ENCODE results near the gene KLK3. TPM values are rescaled to one million over a fixed set of nuclear protein-coding genes. Genes with fewer than 3 reads are reported as not detected.
"Not testable (repeated sequence)": the region's sequence is repeated elsewhere in the genome, so short reads cannot be mapped to it uniquely, and the experiment has no call there.

Gene KLK3
- not detected for total RNA-seq

GRCh38 chr19:50854636-50855410, at the start of gene KLK3:
Gene KLK3 (plus strand): TSS chr19:50854915. CDS start chr19:50854956, 41 bp downstream.
- DNase-seq, result no peak

DNA sequence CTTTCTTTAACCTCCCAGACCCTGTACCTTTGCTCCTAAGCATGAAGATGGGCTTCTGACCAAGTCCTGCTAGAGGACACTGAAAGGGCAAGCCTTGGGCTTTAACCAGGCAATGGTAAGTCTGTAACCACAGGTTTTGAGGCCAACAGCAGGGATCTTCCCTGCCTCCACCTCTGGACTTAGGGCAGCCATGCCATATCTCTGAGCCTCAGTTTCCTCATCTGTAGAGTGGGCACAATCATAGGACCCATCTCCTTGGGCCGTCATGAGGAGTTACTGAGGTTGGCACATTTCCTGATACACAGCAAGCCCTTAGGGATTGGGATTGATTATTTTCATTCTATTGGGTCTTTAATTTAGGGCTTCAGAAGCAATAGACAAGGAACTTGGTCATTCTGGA, 45.9 kb upstream of the KLK3 start:
- no peak for DNase-seq

DNA sequence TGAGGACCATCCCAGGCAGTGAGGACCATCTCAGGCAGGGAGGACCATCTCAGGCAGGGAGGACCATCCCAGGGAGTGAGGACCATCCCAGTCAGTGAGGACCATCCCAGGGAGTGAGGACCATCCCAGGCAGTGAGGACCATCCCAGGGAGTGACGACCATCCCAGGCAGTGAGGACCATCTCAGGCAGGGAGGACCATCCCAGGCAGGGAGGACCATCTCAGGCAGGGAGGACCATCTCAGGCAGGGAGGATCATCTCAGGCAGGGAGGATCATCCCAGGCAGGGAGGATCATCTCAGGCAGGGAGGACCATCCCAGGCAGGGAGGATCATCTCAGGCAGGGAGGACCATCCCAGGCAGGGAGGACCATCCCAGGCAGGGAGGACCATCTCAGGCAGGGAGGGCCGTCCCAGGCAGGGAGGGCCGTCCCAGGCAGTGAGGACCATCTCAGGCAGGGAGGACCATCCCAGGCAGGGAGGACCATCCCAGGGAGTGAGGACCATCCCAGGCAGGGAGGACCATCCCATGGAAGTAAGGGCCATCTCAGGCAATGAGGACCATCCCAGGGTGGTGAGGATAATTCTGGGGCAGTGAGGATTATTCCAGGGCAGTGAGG, 43.0 kb upstream of the KLK3 start:
- not testable (repeated sequence) for DNase-seq

DNA sequence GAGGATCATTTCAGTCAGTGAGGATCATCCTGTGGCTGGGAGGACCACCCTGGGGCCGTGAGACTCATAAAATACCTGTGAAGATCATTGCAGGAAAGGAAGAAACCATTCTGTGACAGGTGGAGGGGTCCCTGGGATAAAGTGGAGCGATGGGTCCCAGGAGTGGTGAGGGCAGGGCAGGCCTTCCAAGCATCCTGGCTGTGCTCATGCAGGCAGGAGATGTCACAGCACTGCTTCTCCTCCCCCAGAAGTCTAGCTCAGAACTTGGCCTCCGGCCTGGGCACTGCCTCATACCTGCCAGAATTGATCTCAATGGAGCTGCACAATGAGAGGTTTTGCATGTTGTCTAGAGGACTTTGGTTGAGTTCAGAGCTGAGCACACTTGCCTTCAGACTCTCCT, 42.2 kb upstream of the KLK3 start:
- DNase-seq, result no peak

DNA sequence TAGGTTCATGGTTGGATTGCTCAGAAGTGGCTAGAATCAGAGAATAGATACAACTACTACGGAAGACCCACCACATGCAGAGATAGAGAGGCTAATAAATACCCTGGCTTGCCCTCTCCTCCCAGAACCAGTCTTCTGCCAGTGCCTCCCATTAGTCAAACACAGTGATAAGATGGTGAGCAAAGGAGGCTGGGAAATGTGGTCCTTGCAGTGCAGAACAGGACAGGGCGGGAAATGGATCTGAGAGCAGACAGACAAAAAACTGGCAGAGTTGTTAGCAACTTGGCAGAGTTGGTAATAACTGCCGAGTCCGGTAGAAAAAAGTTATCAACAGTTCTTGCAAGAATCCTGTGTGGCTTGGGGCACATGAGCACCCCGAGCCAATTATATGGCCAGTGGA, 39.8 kb upstream of the KLK3 start:
- DNase-seq, result no peak

DNA sequence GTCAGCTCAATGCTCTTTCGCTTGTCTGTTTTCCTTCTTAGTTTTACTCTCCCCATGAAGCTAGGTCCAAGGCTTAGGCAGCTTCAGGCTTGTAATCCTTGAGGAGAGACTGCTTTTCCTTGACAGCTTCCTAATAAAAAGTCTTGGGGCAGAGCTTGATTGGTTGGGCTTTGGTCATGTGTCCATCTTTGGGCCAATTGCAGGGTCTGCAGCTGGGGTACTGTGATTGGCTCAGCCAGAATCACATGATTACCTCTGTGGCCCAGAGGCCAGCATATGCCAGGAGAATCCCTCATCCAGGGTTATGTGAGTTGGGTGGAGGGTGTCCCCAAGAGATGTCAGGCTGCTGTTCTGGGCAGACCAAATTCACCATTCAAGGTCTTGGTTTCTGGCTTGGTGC, 39.3 kb upstream of the KLK3 start:
- no peak for DNase-seq

DNA sequence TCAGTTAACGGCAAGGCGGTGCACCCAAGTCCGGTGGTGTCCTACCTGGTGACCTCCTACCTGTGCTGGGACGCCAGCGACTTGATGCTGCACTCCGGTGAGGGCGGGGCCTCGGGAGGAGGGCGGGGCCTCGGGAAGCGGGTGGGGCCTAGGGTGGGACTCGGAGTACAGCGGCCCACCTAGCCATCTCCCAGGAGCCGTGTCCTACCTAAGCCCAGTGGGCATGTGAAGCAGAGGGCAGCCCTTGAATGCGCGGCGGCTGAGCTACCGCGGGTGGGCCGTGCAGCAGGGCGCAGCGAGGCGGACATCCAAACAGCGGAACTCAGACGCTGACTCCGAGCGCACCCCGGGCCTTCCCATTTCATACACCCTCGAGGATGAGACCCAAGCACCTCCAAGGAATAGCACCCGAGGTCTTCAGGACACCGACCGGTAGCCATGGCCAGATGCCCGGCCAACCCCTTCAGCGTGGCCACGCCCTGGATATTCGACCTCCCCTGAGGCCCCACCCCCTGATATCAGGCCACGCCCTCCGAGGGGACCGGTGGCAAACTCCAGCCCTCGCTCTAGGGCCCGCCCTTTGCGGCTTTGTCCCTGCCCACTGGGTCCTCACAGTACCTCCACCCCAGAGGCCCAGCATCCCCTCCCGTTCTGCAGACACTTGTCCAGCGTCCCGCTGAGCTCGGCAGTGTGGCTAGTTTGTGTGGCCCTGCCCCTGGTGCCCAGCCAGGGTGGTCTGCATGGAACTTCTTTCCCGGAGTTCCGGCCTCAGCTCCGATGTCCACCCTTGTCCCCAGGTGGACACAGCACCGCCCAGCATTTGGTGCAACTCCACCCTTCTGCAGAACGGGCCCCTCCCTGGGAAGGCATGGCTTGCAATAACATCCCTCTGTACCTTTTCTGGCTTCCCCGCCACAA, 36.5 kb upstream of the KLK3 start:
- DNase-seq, result no peak

- DNase-seq, result no peak
Measured at GRCh38 chr19:50818859-50819472, 35.7 kb upstream of the KLK3 start.

DNA sequence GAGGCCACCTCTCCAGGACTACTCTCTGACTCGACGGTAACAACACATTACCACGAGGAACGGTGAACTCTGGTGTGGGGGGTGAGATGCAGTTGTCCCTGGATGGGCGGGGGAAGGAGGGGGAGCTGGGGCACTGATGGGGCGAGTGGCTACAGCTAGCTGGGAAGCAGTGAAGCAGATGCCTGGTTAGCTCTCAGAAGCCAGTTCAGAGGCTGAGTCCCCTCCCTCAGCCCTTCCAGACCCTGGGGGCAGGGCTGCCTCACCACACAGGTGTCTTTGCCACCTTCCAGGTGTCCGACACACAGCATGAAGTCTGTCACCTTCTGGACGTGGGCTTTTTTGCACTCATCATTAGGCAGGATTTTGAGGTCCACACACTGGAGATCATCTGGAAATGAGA, 35.1 kb upstream of the KLK3 start:
- no peak for DNase-seq

GRCh38 chr19:50820086-50820485, 34.6 kb upstream of the KLK3 start:
- DNase-seq, result no peak

GRCh38 chr19:50820549-50821247, 34.0 kb upstream of the KLK3 start:
- DNase-seq, result no peak

DNA sequence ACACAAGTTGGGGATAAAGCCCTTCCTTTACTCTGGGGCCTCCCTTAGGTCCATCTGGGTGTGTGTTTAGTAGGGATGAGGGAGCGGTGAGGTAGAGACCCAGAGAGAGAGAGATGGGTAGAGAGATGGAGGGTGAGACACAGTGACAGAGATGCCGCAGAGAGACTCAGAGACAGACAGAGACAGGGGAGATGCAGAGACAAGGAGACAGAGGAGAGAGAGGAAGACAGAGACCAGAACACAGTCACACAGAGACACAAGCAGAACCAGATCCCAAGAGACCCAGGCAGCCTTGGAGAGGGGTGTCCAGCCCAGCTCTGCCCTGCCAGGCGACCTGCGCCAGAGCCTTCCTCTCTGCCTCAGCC, 33.5 kb upstream of the KLK3 start:
- no peak for DNase-seq

DNA sequence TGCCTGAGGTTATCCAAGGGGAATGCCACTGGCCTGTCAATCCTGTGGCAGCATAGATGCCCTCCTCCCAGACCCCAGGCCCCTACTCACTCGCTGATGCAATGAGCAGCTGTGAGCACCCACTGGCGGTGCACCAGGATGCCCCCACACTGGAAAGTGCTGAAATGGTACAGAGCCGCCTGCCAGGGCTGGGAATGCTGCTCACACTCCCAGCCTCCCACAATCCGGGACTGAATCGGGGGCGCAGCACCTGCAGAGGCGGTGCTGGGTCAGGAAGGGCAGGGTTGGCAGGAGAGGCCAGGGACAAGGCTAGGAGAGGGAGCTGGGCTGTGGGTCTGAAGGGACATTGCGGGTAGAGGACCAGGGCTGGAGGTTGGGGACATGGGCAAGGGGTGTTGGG, 33.1 kb upstream of the KLK3 start:
- DNase-seq, result no peak

GRCh38 chr19:50822661-50823208, 32.0 kb upstream of the KLK3 start:
- no peak for DNase-seq

DNA sequence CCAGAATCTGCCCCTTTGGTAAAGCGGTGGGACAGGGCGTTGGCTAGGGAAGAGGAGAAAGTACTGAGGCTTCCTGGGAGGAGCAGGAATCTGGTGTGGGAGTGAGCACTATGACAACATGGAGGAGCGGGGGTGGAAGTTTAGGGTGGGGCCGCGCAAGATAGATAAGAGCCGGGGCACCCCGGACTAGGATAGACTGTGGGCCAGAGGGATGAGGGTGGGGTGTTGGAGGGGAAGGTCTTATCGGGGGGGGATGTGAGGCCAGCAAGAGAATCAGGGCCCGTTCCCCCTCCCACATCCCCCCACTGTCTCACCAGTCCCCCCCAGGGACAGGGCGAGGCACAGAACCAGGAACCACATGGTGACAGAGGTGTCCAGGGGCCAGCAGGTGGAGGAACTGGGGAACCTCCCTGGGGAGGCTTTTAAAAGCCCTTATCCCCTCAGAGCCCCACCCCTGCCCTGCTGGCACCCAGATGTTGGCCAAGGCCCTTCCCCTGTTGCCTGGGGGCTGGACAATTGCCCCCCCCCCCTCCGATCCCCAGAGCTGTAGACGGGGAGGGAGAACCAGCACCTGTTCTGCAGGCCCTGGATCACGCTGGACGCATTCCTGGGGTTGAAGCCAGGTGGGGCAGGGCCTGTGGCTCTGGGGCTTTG, 31.2 kb upstream of the KLK3 start, which contains the start of gene KLK1:
Gene KLK1, minus strand, starts transcription at position 399 of the 654 bp plus-strand sequence. Its CDS starts 39 bp downstream, at position 360.
- DNase-seq, result no peak

DNA sequence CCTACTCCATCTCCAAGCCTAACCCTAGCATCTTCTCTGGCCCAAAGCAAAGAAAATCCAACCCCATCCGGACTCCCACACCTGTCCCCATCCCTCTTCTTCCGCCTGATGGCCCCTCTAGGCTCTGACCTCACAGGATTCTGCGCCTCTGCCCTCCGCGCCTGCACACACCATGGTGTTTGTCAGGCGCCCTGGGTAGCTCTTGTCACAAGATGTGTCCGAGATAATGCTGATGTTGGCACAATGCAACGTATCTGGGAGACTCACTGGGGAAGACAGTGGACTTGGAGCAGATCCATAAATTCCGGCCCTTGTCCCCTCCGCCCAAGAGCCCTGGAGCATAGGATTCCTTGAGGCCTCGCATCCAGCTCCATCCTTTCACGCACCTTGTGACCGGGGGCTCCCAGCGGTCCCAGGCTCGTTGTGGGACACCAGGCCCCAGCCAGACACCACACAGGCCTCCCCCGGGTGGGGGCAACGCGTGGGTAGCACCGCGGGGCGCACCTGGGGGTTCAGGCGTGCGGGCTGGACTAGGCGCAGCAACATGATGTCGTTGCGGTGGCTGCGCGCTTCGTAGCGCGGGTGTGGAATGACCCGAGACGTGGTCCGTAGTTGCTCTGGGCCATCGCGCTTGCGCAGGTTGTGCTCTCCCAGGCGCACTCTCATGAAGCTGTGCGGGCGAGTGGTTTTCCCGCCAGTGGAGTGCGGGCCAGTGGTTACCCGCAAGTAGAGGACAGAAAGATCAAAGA, 28.0 kb upstream of the KLK3 start:
- DNase-seq, result no peak

- DNase-seq, result no peak
Measured at GRCh38 chr19:50827476-50827875, 27.2 kb upstream of the KLK3 start.

DNA sequence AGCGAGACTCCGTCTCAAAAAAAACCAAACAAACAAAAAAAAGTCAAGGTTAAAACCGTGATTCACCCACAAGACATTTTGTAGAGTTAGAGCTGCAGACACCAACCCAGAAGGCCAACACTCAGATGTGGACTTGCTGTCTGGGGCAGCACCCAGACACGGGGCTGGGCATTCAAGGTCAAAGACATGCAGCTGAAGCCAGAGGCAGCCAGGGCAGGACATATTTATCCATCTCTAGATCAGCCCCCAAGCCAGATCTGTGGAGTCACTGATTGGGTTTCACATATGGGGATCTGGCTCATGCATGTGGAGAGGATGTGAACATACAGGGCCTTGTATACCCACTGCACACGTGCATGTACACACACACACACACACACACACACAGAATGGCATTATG, 24.9 kb upstream of the KLK3 start:
- DNase-seq, result no peak

DNA sequence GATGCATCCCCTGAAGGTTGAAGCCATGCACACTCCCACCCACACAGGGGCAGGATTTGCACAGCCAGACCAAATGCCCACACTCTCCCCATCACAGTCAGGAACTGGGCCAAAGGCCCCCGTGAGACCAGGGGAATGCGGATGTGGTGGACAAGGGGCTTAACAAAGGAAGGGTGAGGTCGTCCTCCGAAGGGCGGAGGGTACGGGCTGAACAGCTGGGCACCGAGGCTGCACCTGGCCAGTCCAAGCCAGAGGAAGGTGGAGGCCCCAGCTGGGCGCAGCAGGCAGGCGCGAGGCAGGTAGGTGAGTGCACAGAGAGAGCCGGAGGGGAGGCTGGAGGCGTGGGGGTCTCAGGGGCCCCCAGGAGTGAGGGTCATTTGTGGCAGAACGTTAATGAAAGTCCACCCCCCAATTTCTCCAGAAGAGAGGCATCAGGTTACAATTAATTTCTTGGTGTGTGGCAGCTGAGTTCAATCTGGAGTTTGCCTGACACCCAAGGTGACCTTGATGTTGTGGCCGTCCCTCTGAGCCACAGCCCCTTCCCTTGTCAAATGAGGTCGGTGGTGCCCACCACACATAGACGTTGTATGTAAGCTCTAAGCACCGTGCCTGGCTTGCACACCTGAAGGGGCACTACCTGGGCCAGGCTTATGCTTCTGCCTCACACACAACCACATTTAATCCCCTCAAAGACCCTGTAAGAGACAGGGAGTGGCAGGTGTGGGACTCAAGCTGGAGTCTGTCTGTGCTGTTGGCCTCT, 24.3 kb upstream of the KLK3 start:
- no peak for DNase-seq

DNA sequence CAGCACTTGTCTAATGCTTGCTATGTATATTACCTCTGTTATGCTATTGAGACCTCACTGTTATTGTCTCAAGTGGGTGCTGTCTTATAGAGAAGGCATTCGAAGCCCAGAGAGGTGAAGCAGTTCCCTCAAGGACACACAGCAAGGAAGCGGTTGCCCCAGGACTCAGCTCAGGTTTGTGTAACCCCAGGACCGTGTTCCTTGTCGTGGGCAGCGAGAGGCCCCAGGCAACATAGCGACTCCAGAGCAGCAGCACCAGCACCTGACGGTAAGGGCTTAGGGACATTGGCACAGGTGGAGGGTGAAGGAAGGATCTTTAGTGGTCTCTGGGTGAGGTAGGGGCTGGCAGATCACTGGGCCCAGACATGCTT, 23.7 kb upstream of the KLK3 start:
- no peak for DNase-seq
